ENCODE data around the gene SOS1.

The SOS1 gene

GRCh38 chr2:39109537-39109936 lies 11.3 kb downstream of the SOS1 start:
- no peak for DNase-seq (ENCODE audit: low read depth)
- no peak overlapping the region for H3K4me3 ChIP-seq (ENCODE audit: control insufficient read depth, low read depth, low read length)
- TF ChIP-seq CTCF (IDR thresholded peaks at IDR 0.05; ENCODE audit: control insufficient read depth, insufficient read depth, low read depth, low read length, missing control alignments) = no peak

- no peak for DNase-seq (ENCODE audit: low read depth)
- no peak for TF ChIP-seq CTCF (IDR thresholded peaks at IDR 0.05; ENCODE audit: control insufficient read depth, insufficient read depth, low read depth, low read length, missing control alignments)
- no peak overlapping the region for H3K4me3 ChIP-seq (ENCODE audit: control insufficient read depth, low read depth, low read length)
Observed at GRCh38 chr2:39108377-39108776, 12.5 kb downstream of the SOS1 start.

GRCh38 chr2:39107724-39108273 lies 13.1 kb downstream of the SOS1 start:
- H3K4me3 ChIP-seq (ENCODE audit: control insufficient read depth, low read depth, low read length) = no peak overlapping the region
- DNase-seq (ENCODE audit: low read depth) = no peak
- no peak for TF ChIP-seq CTCF (IDR thresholded peaks at IDR 0.05; ENCODE audit: control insufficient read depth, insufficient read depth, low read depth, low read length, missing control alignments)

- no peak for TF ChIP-seq CTCF (IDR thresholded peaks at IDR 0.05; ENCODE audit: control insufficient read depth, insufficient read depth, low read depth, low read length, missing control alignments)
- no peak for DNase-seq (ENCODE audit: low read depth)
- no peak overlapping the region for H3K4me3 ChIP-seq (ENCODE audit: control insufficient read depth, low read depth, low read length)
Observed at GRCh38 chr2:39107156-39107555, 13.7 kb downstream of the SOS1 start.

GRCh38 chr2:39099870-39100728 lies 20.8 kb downstream of the SOS1 start:
- no peak for DNase-seq (ENCODE audit: low read depth)
- no peak for TF ChIP-seq CTCF (IDR thresholded peaks at IDR 0.05; ENCODE audit: control insufficient read depth, insufficient read depth, low read depth, low read length, missing control alignments)

GRCh38 chr2:39099310-39099869 lies 21.5 kb downstream of the SOS1 start:
- no peak overlapping the region for H3K4me3 ChIP-seq (ENCODE audit: control insufficient read depth, low read depth, low read length)
- TF ChIP-seq CTCF (IDR thresholded peaks at IDR 0.05; ENCODE audit: control insufficient read depth, insufficient read depth, low read depth, low read length, missing control alignments) = no peak
- no peak for DNase-seq (ENCODE audit: low read depth)

More at GRCh38 chr2:39099870-39100728, 20.8 kb downstream of the SOS1 start:
- H3K4me3 ChIP-seq (ENCODE audit: control insufficient read depth, low read depth, low read length) = no peak overlapping the region

Measured in AG09309 (cell line).